ENCODE results near the gene CENPM.

- TF ChIP-seq, protein P1, sequence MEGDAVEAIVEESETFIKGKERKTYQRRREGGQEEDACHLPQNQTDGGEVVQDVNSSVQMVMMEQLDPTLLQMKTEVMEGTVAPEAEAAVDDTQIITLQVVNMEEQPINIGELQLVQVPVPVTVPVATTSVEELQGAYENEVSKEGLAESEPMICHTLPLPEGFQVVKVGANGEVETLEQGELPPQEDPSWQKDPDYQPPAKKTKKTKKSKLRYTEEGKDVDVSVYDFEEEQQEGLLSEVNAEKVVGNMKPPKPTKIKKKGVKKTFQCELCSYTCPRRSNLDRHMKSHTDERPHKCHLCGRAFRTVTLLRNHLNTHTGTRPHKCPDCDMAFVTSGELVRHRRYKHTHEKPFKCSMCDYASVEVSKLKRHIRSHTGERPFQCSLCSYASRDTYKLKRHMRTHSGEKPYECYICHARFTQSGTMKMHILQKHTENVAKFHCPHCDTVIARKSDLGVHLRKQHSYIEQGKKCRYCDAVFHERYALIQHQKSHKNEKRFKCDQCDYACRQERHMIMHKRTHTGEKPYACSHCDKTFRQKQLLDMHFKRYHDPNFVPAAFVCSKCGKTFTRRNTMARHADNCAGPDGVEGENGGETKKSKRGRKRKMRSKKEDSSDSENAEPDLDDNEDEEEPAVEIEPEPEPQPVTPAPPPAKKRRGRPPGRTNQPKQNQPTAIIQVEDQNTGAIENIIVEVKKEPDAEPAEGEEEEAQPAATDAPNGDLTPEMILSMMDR (IDR thresholded peaks at IDR 0.05), result no peak
- TF ChIP-seq POLR2A (IDR thresholded peaks at IDR 0.05), result no peak
Observed at GRCh38 chr22:41900652-41901312, 46.2 kb downstream of the CENPM start.
